OCI-LY1 (cell line): ENCODE results near the gene BAD.

Experiments
- H2AFZ ChIP-seq: fragments of 200-600 bp; sonication (generic), shearing (Covaris generic); 2 replicates; pipeline ENCODE4 v1.6.0; 2014; ENCODE audit warnings: antibody characterized with exemption, mild to moderate bottlenecking, low read length
- H3F3A ChIP-seq: fragments of 200-600 bp; sonication (generic), shearing (Covaris generic); 2 replicates; pipeline ENCODE4 v1.6.0; 2014; ENCODE audit warnings: mild to moderate bottlenecking, antibody characterized with exemption, low read length, moderate library complexity; ENCODE audit not compliant: insufficient read depth
- H3K27ac ChIP-seq: fragments of 200-600 bp; sonication (generic); 2 replicates; pipeline ENCODE4 v1.5.1; 2014; ENCODE audit warnings: low read length, mixed run types, mild to moderate bottlenecking, low read depth; ENCODE audit not compliant: poor library complexity, severe bottlenecking
- H3K27me3 ChIP-seq: fragments of 200-600 bp; sonication (generic); 2 replicates; pipeline ENCODE4 v1.6.0; 2014; ENCODE audit warnings: antibody characterized with exemption, mild to moderate bottlenecking, low read length, moderate library complexity; ENCODE audit not compliant: insufficient read depth
- H3K36me3 ChIP-seq: fragments of 200-600 bp; sonication (generic); 2 replicates; pipeline ENCODE4 v1.6.1; 2014; ENCODE audit warnings: mild to moderate bottlenecking, antibody characterized with exemption, low read length, moderate library complexity, mixed read lengths; ENCODE audit not compliant: insufficient read depth
- H3K4me1 ChIP-seq: fragments of 200-600 bp; sonication (generic); 2 replicates; pipeline ENCODE4 v1.5.1; 2014; ENCODE audit warnings: mild to moderate bottlenecking, low read length, moderate library complexity; ENCODE audit not compliant: insufficient read depth, severe bottlenecking
- H3K4me2 ChIP-seq: fragments of 200-600 bp; sonication (generic), shearing (Covaris generic); 2 replicates; pipeline ENCODE4 v1.6.1; 2014; ENCODE audit warnings: low read length
- H3K4me3 ChIP-seq: fragments of 200-600 bp; sonication (generic); 2 replicates; pipeline ENCODE4 v1.5.1; 2014; ENCODE audit warnings: low read length, low read depth, mild to moderate bottlenecking, mixed read lengths; ENCODE audit not compliant: poor library complexity, severe bottlenecking
- H3K79me2 ChIP-seq: fragments of 200-600 bp; shearing (Covaris generic); 2 replicates; pipeline ENCODE4 v1.6.1; 2016; ENCODE audit warnings: mixed run types, low read length, mixed read lengths; ENCODE audit not compliant: insufficient read depth
- H3K9ac ChIP-seq: fragments of 200-600 bp; sonication (generic), shearing (Covaris generic); 2 replicates; pipeline ENCODE4 v1.6.1; 2014; ENCODE audit warnings: mild to moderate bottlenecking, low read length, mixed read lengths
- H3K9me2 ChIP-seq: fragments of 200-600 bp; sonication (generic), shearing (Covaris generic); 2 replicates; pipeline ENCODE4 v1.6.1; 2014; ENCODE audit warnings: low read depth, mild to moderate bottlenecking, low read length, mixed read lengths
- H3K9me3 ChIP-seq: fragments of 200-600 bp; shearing (Covaris generic); 2 replicates; pipeline ENCODE4 v1.6.1; 2014; ENCODE audit warnings: low read length, mixed read lengths
- H4K20me1 ChIP-seq: fragments of 200-600 bp; sonication (generic), shearing (Covaris generic); 2 replicates; pipeline ENCODE4 v1.6.0; 2016; ENCODE audit warnings: mild to moderate bottlenecking, low read length; ENCODE audit not compliant: insufficient read depth
- CTCF ChIP-seq: fragments of 200-600 bp; sonication (generic), shearing (Covaris generic); IDR thresholded peaks from 2 replicates; pipeline ENCODE4 v1.5.1; 2017; ENCODE audit warnings: mild to moderate bottlenecking, antibody characterized with exemption, low read length, moderate library complexity, mixed read lengths
- EZH2 ChIP-seq: fragments of 200-600 bp; sonication (generic), shearing (Covaris generic); IDR thresholded peaks from 2 replicates; pipeline ENCODE4 v1.8.0; 2017; ENCODE audit warnings: borderline replicate concordance, mixed run types, mild to moderate bottlenecking, antibody characterized with exemption, low read length, moderate library complexity, mixed read lengths

The BAD gene

GRCh38 chr11:64284048-64284961 is at the start of gene BAD:
BAD (minus strand) TSS chr11:64284665; CDS start chr11:64284368, 297 bp downstream.
- Histone ChIP-seq H2AFZ (no peak within 1 kb of the TSS), H3F3A (no peaks in the 10 kb centered on the region), H3K4me3 (peak within 1 kb of the TSS; percentile 86), H3K36me3 (peaks cover 20% of the 10 kb centered on the region; the same call in 1 of the 2 replicates), H3K27ac (peak within 1 kb of the TSS; percentile 87), H3K9ac (peak within 1 kb of the TSS; percentile 87), H3K79me2 (no peaks in the 10 kb centered on the region), H3K9me3 (no peaks in the 10 kb centered on the region), H3K9me2 (no peaks in the 10 kb centered on the region), H4K20me1 (no peaks in the 10 kb centered on the region), H3K4me1 (peaks cover 17% of the 10 kb centered on the region), H3K4me2 (peak within 1 kb of the TSS; percentile 98), H3K27me3 (no peaks in the 10 kb centered on the region)
- TF ChIP-seq CTCF (peak; percentile 5; the same call in 1 of the 2 replicates), EZH2 (no peak)

GRCh38 chr11:64333556-64333955 is 49.1 kb upstream of the BAD start:
- no peak overlapping the region for H3K9ac ChIP-seq
- H3K27me3 ChIP-seq: no peaks in the 10 kb centered on the region
- no peak overlapping the region for H3K27ac ChIP-seq
- peaks cover 17% of the 10 kb centered on the region for H3K4me1 ChIP-seq
- H3F3A ChIP-seq: no peaks in the 10 kb centered on the region
- no peak for TF ChIP-seq EZH2
- TF ChIP-seq CTCF: no peak
- H4K20me1 ChIP-seq: no peaks in the 10 kb centered on the region
- H3K36me3 ChIP-seq: peaks cover 9% of the 10 kb centered on the region; the same call in 1 of the 2 replicates
- H3K4me2 ChIP-seq: no peak overlapping the region
- no peaks in the 10 kb centered on the region for H3K79me2 ChIP-seq
- H3K9me2 ChIP-seq: no peaks in the 10 kb centered on the region
- no peaks in the 10 kb centered on the region for H3K9me3 ChIP-seq
- H3K4me3 ChIP-seq: no peak overlapping the region
- no peak overlapping the region for H2AFZ ChIP-seq

GRCh38 chr11:64331569-64332371 is 47.3 kb upstream of the BAD start:
- H3K9ac ChIP-seq: no peak overlapping the region; the same call in 1 of the 2 replicates
- H2AFZ ChIP-seq: no peak overlapping the region
- H3K9me3 ChIP-seq: no peaks in the 10 kb centered on the region
- H3K4me2 ChIP-seq: 0 out of 2 replicates have a peak overlapping the region, but pooled peaks have one; percentile 6
- H3K4me1 ChIP-seq: peaks cover 17% of the 10 kb centered on the region
- H4K20me1 ChIP-seq: no peaks in the 10 kb centered on the region
- H3K4me3 ChIP-seq: no peak overlapping the region
- H3K79me2 ChIP-seq: no peaks in the 10 kb centered on the region
- no peak overlapping the region for H3K27ac ChIP-seq
- H3K27me3 ChIP-seq: peaks cover 4% of the 10 kb centered on the region; the same call in 1 of the 2 replicates
- H3K9me2 ChIP-seq: no peaks in the 10 kb centered on the region
- no peaks in the 10 kb centered on the region for H3F3A ChIP-seq
- no peaks in the 10 kb centered on the region for H3K36me3 ChIP-seq
- TF ChIP-seq CTCF: peak; percentile 63
- TF ChIP-seq EZH2: no peak
